Measurements from ENCODE around the gene TMEM72.

The TMEM72 gene

GRCh38 chr10:44890696-44891563 is 20.2 kb upstream of the TMEM72 start:
- no peak for DNase-seq

- no peak for DNase-seq
Observed at GRCh38 chr10:44891721-44892120, 19.4 kb upstream of the TMEM72 start.

GRCh38 chr10:44893604-44894468 is 17.3 kb upstream of the TMEM72 start:
- no peak for DNase-seq

- no peak for DNase-seq
Observed at GRCh38 chr10:44894691-44895090, 16.4 kb upstream of the TMEM72 start.

GRCh38 chr10:44895280-44895679 is 15.9 kb upstream of the TMEM72 start:
- no peak for DNase-seq

GRCh38 chr10:44897049-44897448 is 14.1 kb upstream of the TMEM72 start:
- DNase-seq = no peak

GRCh38 chr10:44898665-44899064 is 12.5 kb upstream of the TMEM72 start:
- no peak for DNase-seq

- no peak for DNase-seq
Observed at GRCh38 chr10:44899450-44900080, 11.6 kb upstream of the TMEM72 start.

- no peak for DNase-seq
Observed at GRCh38 chr10:44902941-44903545, 8.1 kb upstream of the TMEM72 start.

- DNase-seq = no peak
Observed at GRCh38 chr10:44906486-44906885, 4.7 kb upstream of the TMEM72 start.

- DNase-seq = no peak
Observed at GRCh38 chr10:44907556-44907955, 3.6 kb upstream of the TMEM72 start.

- no peak for DNase-seq
Observed at GRCh38 chr10:44908066-44908749, 2.9 kb upstream of the TMEM72 start.

GRCh38 chr10:44908936-44909630 is 2.1 kb upstream of the TMEM72 start:
- DNase-seq = no peak

- DNase-seq = no peak
Observed at GRCh38 chr10:44909910-44910309, 1.2 kb upstream of the TMEM72 start.

- no peak for DNase-seq
Observed at GRCh38 chr10:44910602-44911001, 535 bp upstream of the TMEM72 start.

- no peak for DNase-seq
Observed at GRCh38 chr10:44911951-44912350, 814 bp downstream of the TMEM72 start.

GRCh38 chr10:44913350-44914081 is 2.4 kb downstream of the TMEM72 start:
- no peak for DNase-seq

GRCh38 chr10:44914891-44915290 is 3.8 kb downstream of the TMEM72 start:
- DNase-seq = no peak

GRCh38 chr10:44916429-44916828 is 5.3 kb downstream of the TMEM72 start:
- DNase-seq = no peak

- no peak for DNase-seq
Observed at GRCh38 chr10:44917848-44918247, 6.7 kb downstream of the TMEM72 start.

- DNase-seq = no peak
Observed at GRCh38 chr10:44920252-44920651, 9.1 kb downstream of the TMEM72 start.

Data from hippocampal formation (tissue), 2 donors.